SU-DHL-6 (cell line): ENCODE results near the gene MACF1.
"Not testable (repeated sequence)": the region's sequence is repeated elsewhere in the genome, so short reads cannot be mapped to it uniquely, and the experiment has no call there.

Experiments
- H2AFZ ChIP-seq: fragments of 200-600 bp; sonication (generic); 2 replicates; pipeline ENCODE4 v1.6.1; 2014; ENCODE audit warnings: low read depth, mild to moderate bottlenecking, moderate library complexity, mixed read lengths, antibody characterized with exemption, low read length; ENCODE audit not compliant: severe bottlenecking
- H3F3A ChIP-seq: fragments of 200-600 bp; shearing (Covaris generic); 2 replicates; pipeline ENCODE4 v1.6.0; 2016; ENCODE audit warnings: antibody characterized with exemption, mild to moderate bottlenecking; ENCODE audit not compliant: insufficient read depth
- H3K27ac ChIP-seq: fragments of 200-600 bp; sonication (generic); 2 replicates; pipeline ENCODE4 v1.5.1; 2016; ENCODE audit warnings: low read depth, mild to moderate bottlenecking, low read length, moderate library complexity, mixed read lengths
- H3K27me3 ChIP-seq: fragments of 200-600 bp; sonication (generic), shearing (Covaris generic); 2 replicates; pipeline ENCODE4 v1.6.0; 2014; ENCODE audit warnings: mild to moderate bottlenecking, low read length
- H3K36me3 ChIP-seq: fragments of 200-600 bp; sonication (generic); 2 replicates; pipeline ENCODE4 v1.6.1; 2014; ENCODE audit warnings: mild to moderate bottlenecking, low read length, mixed read lengths
- H3K4me2 ChIP-seq: fragments of 300-600, 200-600 bp; shearing (Covaris generic), sonication (generic); 2 replicates; pipeline ENCODE4 v1.6.0; 2014; ENCODE audit warnings: low read length, low read depth, mild to moderate bottlenecking; ENCODE audit not compliant: poor library complexity, severe bottlenecking
- H3K4me3 ChIP-seq: fragments of 200-600 bp; sonication (generic); 2 replicates; pipeline ENCODE4 v1.5.1; 2014; ENCODE audit warnings: antibody characterized with exemption, low read length, mild to moderate bottlenecking, mixed read lengths; ENCODE audit not compliant: insufficient read depth, poor library complexity, severe bottlenecking
- H3K79me2 ChIP-seq: fragments of 200-600 bp; sonication (generic); 2 replicates; pipeline ENCODE4 v1.6.1; 2014; ENCODE audit warnings: mild to moderate bottlenecking, low read length, moderate library complexity; ENCODE audit not compliant: insufficient read depth
- H3K9ac ChIP-seq: fragments of 200-600 bp; sonication (generic); 2 replicates; pipeline ENCODE4 v1.7.0; 2014; ENCODE audit warnings: mild to moderate bottlenecking, low read length
- H3K9me2 ChIP-seq: fragments of 200-600 bp; sonication (generic); replicated peaks from 2 replicates; pipeline ENCODE4 v1.6.1; 2014; ENCODE audit warnings: low read length; ENCODE audit not compliant: insufficient read depth
- H3K9me3 ChIP-seq: fragments of 200-600 bp; sonication (generic); 2 replicates; pipeline ENCODE4 v1.6.1; 2014; ENCODE audit warnings: low read length, mixed read lengths; ENCODE audit not compliant: insufficient read depth
- H4K20me1 ChIP-seq: fragments of 200-600 bp; sonication (generic); 2 replicates; pipeline ENCODE4 v1.6.1; 2014; ENCODE audit warnings: low read depth, mild to moderate bottlenecking, antibody characterized with exemption, low read length, moderate library complexity, mixed read lengths
- EZH2phosphoT487 ChIP-seq: fragments of 200-600 bp; sonication (generic), shearing (Covaris generic); conservative IDR thresholded peaks from 2 replicates; pipeline ENCODE4 v1.6.1; 2018; ENCODE audit warnings: mild to moderate bottlenecking, antibody characterized with exemption, low read length, moderate library complexity, mixed read lengths
- TF ChIP-seq, protein P1 (sequence below): fragments of 200-600 bp; sonication (generic); IDR thresholded peaks from one replicate; pipeline ENCODE4 v1.5.1; 2017; ENCODE audit warnings: antibody characterized with exemption, mild to moderate bottlenecking, low read length, moderate library complexity; ENCODE audit not compliant: insufficient read depth, poor library complexity, severe bottlenecking

MACF1 gene

GRCh38 chr1:39494671-39495410 is 290.3 kb downstream of the MACF1 start:
- no peaks in the 10 kb centered on the region for H3K27me3 ChIP-seq
- H3K9me3 ChIP-seq = no peaks in the 10 kb centered on the region
- H3F3A ChIP-seq = 0 out of 2 replicates have a peak, but pooled peaks cover under 1% of the 10 kb centered on the region
- no peaks in the 10 kb centered on the region for H3K79me2 ChIP-seq
- H3K27ac ChIP-seq = no peak overlapping the region
- no peak overlapping the region for H3K4me2 ChIP-seq
- H3K4me3 ChIP-seq = no peak overlapping the region
- H2AFZ ChIP-seq = no peak overlapping the region
- no peaks in the 10 kb centered on the region for H3K9me2 ChIP-seq
- no peak overlapping the region for H3K9ac ChIP-seq
- H3K36me3 ChIP-seq = no peaks in the 10 kb centered on the region
- TF ChIP-seq EZH2phosphoT487 = no peak
- TF ChIP-seq, protein P1, sequence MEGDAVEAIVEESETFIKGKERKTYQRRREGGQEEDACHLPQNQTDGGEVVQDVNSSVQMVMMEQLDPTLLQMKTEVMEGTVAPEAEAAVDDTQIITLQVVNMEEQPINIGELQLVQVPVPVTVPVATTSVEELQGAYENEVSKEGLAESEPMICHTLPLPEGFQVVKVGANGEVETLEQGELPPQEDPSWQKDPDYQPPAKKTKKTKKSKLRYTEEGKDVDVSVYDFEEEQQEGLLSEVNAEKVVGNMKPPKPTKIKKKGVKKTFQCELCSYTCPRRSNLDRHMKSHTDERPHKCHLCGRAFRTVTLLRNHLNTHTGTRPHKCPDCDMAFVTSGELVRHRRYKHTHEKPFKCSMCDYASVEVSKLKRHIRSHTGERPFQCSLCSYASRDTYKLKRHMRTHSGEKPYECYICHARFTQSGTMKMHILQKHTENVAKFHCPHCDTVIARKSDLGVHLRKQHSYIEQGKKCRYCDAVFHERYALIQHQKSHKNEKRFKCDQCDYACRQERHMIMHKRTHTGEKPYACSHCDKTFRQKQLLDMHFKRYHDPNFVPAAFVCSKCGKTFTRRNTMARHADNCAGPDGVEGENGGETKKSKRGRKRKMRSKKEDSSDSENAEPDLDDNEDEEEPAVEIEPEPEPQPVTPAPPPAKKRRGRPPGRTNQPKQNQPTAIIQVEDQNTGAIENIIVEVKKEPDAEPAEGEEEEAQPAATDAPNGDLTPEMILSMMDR = no peak
- H4K20me1 ChIP-seq = no peaks in the 10 kb centered on the region

DNA sequence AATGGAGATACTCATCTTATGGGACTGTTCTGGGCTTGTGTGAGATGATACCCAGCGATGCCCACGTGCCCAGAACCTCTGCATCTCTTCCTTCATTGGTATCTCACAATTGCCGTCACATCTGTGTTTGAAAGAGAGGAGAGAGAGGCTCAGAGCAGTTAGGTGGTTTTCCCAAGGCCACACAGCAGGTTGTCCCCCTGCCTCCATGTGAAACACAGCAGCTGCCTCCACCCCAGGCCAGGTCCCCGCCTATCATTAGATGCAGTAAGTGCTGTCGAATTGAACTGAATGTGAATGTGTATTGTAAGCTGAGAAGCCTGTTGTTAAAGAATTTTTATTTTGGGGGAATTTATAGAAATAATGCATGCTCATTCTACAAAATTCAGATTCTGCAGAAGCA is 292.0 kb downstream of the MACF1 start:
- H3K4me3 ChIP-seq, H3K79me2 ChIP-seq, H4K20me1 ChIP-seq, H3K9me3 ChIP-seq, H2AFZ ChIP-seq, H3K4me2 ChIP-seq, H3F3A ChIP-seq, H3K27me3 ChIP-seq, H3K36me3 ChIP-seq, H3K9me2 ChIP-seq, H3K9ac ChIP-seq, H3K27ac ChIP-seq: not testable (repeated sequence)

DNA sequence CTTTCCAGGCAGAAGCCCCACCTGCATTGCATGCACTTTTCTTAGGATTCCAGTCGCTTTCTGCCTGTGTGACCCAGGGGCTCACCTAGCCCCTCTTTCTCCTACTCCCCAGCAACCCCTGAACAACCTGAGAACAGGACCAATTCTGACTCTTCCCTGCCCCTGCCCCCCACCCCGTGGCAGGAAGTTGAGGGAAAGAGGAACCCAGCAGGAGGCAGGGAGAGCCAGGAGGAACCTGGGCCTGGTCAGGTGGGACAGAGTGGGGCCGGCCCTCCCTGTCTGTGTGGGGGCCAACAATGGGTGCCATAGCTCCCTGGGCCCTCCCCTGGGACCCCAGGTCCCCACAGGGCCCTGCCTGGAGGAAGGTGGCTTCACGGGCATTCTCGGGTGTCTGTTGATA is 293.1 kb downstream of the MACF1 start:
- Histone ChIP-seq H3K27me3 (no peaks in the 10 kb centered on the region), H4K20me1 (no peaks in the 10 kb centered on the region), H3K9ac (no peak overlapping the region), H3K9me3 (no peaks in the 10 kb centered on the region), H3K4me3 (no peak overlapping the region), H3K79me2 (no peaks in the 10 kb centered on the region), H3K4me2 (no peak overlapping the region), H3K9me2 (no peaks in the 10 kb centered on the region), H3F3A (no peaks in the 10 kb centered on the region), H2AFZ (no peak overlapping the region), H3K27ac (no peak overlapping the region), H3K36me3 (no peaks in the 10 kb centered on the region)
- TF ChIP-seq, protein P1 = no peak
- TF ChIP-seq EZH2phosphoT487 = no peak

DNA sequence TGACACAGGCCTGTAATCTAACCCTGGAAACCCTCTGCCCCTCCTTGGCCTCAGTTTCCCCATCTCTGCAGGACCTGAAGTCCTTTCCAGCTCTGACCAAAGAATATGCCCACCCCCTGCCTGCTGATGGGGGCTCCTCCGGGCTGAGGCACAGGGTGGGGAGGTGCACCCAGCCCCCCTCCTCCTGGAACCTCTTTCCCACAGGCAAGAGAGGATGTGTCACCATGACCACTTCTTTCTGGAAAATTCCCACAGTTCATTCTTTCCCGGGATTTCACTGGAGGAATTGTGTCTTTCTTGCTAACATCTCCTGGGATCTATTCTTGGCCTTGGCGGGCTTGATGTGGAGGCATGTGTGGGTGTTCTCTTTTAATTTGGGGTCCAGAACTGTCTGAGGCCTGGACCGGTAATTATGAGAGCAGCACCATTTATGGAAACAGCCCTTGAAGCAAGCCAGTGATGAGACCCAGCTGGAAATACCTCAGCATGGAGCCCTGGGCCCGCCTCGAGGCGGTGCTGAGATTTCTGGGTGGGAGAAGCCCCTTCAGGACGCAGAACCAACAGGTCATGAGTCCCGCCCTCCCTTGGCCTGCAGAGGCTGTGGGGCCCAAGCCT is 293.7 kb downstream of the MACF1 start:
- not testable (repeated sequence) for H2AFZ ChIP-seq, H3K27ac ChIP-seq, H3K9me3 ChIP-seq, H3K27me3 ChIP-seq, H4K20me1 ChIP-seq, H3K9me2 ChIP-seq, H3K36me3 ChIP-seq, H3K9ac ChIP-seq, H3K4me3 ChIP-seq, H3K4me2 ChIP-seq, H3K79me2 ChIP-seq, H3F3A ChIP-seq

- not testable (repeated sequence) for H3K9me3 ChIP-seq, H3K9me2 ChIP-seq, H3K79me2 ChIP-seq, H3K27me3 ChIP-seq, H2AFZ ChIP-seq, H3K4me2 ChIP-seq, H3K9ac ChIP-seq, H3K36me3 ChIP-seq, H4K20me1 ChIP-seq, H3F3A ChIP-seq, H3K4me3 ChIP-seq, H3K27ac ChIP-seq
Observed at GRCh38 chr1:39498821-39499220, 294.3 kb downstream of the MACF1 start.
